Fibroblast of villous mesenchyme (primary cell): ENCODE data around the gene TEC. TPM values are rescaled to one million over a fixed set of nuclear protein-coding genes. Genes with fewer than 3 reads are reported as not detected.

Experiments
- DNase-seq: peaks from one replicate; pipeline ENCODE4 v3.0.0-alpha.2; 2010; ENCODE audit warnings: low read depth
- H3K4me3 ChIP-seq: 2 replicates; pipeline ENCODE4 v1.5.1; 2011; ENCODE audit warnings: low read depth, mild to moderate bottlenecking, low read length
- CTCF ChIP-seq: IDR thresholded peaks from 2 replicates; pipeline ENCODE4 v1.5.1; 2012; ENCODE audit warnings: low read depth, mild to moderate bottlenecking, low read length; ENCODE audit not compliant: insufficient read depth
- total RNA-seq: library from RNA; depleted of rRNA; stranded (reverse); fragments of >200 nt; gene quantifications from 2 replicates; pipeline ENCODE4 v1.2.3, GENCODE V29; 2012

Gene TEC
- total RNA-seq, 1 donor: 0.43 TPM

GRCh38 chr4:48184882-48185281 is 84.8 kb downstream of the TEC start:
- no peak overlapping the region for H3K4me3 ChIP-seq
- no peak for DNase-seq
- TF ChIP-seq CTCF: no peak

- no peak overlapping the region for H3K4me3 ChIP-seq
- no peak for DNase-seq
- no peak for TF ChIP-seq CTCF
Measured at GRCh38 chr4:48180234-48180633, 89.4 kb downstream of the TEC start.

GRCh38 chr4:48178931-48179330 is 90.7 kb downstream of the TEC start:
- no peak for TF ChIP-seq CTCF
- DNase-seq: no peak
- H3K4me3 ChIP-seq: no peak overlapping the region

GRCh38 chr4:48175806-48176205 is 93.8 kb downstream of the TEC start:
- no peak overlapping the region for H3K4me3 ChIP-seq
- no peak for TF ChIP-seq CTCF
- peak; percentile 7 for DNase-seq

GRCh38 chr4:48175328-48175727 is 94.3 kb downstream of the TEC start:
- no peak overlapping the region for H3K4me3 ChIP-seq
- DNase-seq: no peak
- no peak for TF ChIP-seq CTCF

GRCh38 chr4:48173056-48173991 is 96.3 kb downstream of the TEC start:
- peak; percentile 68 for DNase-seq
- H3K4me3 ChIP-seq: no peak overlapping the region

More at GRCh38 chr4:48173056-48173991, 96.3 kb downstream of the TEC start:
- TF ChIP-seq CTCF: no peak
